Activated CD4-positive, alpha-beta T cell treated with anti-CD3 and anti-CD28 coated beads for 24 hours (primary cell): ENCODE data around the gene S100A10.

Experiments used
- DNase-seq, 2 donors: peaks; one replicate each; pipeline ENCODE4 v3.0.0-alpha.2; 2020; ENCODE audit warnings: low read depth in 2 of 2

Gene S100A10

GRCh38 chr1:151964510-151964909 is 29.1 kb downstream of the S100A10 start:
- DNase-seq = no peak

GRCh38 chr1:151963288-151963687 is 30.4 kb downstream of the S100A10 start:
- no peak for DNase-seq

GRCh38 chr1:151961833-151962232 is 31.8 kb downstream of the S100A10 start:
- DNase-seq = no peak

DNA sequence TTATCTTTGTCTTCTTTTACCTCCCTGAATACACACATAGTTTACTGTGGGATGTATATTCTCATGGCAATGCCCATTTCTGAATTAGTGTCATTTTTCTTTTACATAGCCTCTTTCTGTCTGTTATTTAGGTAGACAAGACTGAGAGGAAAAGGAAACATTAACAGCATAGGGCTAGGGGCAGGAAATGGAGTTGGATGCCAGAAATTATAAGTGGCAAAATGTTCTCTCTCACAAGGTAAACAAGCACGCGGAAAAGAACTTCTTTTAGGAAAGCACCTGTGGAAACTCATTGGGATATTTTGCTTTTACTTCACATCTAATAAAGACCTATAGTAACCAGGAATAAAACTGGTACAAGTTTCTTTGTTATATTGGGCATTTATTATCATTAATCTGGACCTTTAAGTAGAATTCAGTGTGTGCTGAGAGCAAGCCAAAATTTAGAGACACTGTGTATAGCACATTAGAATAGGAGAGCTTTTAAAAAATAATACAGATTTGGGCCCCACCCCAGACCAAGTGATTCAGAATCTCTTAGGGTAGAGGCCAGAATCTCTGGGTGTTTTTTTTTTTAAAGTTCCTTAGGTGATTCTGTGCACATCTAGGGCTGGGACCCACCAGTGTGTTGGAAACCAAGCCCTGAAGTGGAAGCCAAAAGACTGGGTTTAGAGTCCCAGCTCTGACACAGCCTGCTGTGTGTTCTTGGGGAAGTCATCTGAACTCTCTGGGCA is 32.7 kb downstream of the S100A10 start:
- DNase-seq = no peak

DNA sequence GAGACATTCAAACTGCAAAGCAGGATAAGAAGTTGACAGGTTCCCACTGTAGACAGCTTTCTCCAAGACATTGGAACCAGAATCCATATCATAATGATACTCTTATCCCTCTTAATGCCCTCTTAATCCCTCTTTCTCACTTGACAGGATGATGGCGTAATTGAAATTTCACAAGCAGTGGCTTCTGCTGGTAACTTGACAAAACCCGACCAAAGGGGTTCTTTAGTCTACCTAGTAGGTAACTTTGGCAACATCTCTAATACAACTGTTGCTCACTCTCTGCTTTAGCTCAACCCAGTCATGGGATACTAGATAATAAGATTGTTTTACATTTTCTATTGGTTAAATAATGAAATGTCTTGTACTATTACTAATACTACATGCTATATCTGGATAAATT is 34.7 kb downstream of the S100A10 start:
- DNase-seq = no peak

DNA sequence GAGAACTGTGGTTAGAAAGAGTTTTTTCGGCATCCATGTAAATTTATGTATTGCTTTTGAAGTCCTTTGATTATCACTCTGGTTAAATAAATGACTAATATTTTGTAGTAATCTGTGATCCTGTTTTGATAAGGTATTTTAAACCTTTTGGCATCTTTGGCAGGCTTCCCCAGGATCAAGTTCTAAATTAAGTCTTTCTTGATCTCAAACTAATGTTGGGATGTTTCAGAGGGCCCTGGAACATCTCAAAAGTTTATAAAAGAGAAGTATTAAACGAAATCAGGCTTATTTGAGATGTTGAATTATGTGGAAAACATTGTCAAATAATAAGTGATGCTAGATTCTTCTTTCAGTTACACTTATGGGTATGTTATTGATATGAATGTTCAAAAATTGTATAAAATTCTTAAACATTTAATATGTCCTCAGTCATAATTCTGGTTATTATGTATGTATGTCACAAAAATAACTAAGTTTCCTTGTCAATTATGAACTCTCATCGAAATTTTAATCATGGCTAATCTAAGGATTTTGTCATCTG is 36.6 kb downstream of the S100A10 start:
- DNase-seq = no peak

DNA sequence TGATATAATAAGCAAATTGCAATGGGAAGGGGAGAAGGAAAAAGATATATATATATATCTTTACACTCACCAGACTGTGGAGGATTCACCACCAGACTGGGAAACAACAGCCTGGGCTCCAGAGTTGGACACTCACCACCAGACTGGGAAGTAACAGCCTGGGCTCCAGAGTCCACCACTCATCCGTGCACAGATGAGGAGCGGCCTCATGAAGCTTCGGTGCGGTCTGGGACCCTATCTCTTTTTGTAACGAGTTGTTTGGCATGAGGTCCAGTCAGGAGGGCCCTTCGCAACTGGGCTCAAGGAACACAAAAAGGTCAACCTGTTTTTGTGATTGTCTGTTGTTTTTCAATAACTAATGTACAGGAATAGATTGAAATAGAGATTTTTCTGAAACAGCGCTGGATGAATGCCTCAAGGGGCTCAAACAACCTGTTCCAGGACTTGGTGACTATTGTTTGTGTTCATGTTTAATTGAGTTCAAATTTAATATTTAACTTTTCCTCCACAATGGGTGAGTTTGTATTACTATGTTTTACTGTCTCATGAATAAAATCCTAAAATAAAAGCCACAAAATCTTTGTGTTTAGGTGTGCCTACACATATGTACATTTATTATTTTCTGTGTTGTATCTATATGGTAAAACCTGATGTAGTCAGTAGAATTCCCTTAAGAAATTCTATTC is 40.1 kb downstream of the S100A10 start:
- DNase-seq = no peak

GRCh38 chr1:151952811-151953210 is 40.8 kb downstream of the S100A10 start:
- DNase-seq = no peak

- no peak for DNase-seq
These were observed 44.1 kb downstream of the S100A10 start for GRCh38 chr1:151949371-151950193.

DNA sequence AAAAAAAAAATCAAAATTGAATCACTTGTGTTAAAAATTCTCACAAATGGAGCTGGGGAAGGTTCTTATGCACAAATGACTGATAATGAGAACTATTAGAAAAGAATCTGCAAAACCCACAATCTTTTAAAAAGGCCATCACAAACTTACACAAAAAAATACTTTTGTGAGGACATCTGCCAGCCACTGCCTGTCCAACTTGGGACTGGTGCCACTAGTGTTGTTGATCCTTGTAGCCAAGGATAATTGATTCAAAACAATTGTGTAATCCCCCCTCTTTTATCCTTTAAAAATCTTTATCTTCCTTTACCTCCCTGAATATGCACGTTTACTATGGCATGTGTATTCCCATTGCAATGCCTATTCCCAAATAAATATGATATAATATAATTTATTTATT is 45.2 kb downstream of the S100A10 start:
- DNase-seq = no peak

GRCh38 chr1:151947140-151947539 is 46.5 kb downstream of the S100A10 start:
- DNase-seq = no peak

DNA sequence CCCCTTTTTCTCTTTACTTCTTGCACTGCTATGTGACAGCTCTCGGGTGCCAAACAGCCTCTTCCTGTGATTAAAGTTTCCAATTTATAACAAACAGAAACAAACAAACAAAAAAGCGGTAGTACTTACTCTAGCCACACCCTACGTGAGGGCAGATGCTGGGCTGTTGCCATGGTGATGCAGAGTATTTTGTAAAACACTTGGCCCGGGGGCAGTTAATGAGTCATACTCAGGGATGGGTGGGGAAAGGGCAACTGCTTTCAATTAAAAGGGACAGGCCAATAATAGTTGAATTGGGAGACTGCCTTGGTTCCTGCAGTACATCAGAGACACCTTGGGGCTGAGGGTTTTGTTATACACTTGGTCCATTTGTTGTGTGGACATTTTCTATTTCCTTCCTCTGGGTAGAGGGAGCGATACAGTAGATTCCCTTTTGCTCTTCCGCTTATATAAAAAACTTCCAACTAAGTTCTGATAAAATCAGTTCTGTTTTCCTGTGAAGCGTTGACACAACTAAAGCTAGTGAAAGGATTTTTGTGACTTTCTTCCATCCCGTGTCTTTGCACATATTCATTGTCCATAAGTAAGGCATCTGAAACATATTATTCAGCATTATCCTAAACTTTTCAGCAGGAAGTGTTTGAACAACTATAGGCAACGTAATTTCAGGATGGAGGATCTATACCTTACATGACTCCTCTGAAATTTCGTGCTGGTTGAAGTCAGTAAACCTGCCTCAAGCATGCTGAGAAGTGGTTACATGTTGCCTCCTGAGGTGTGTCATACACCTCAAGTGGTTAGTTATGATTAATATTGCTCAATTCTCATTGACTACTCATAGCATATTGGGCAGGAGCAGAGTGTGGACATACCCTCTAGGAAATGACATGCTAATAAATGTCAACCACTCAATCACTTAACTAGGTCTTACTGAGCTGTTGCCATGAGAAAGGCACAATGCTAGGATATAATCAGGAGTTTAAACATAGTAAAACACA is 47.6 kb downstream of the S100A10 start:
- peak; percentile 41 to 45 for DNase-seq

- DNase-seq = no peak
These were observed 48.6 kb downstream of the S100A10 start for GRCh38 chr1:151944857-151945575.

GRCh38 chr1:151944126-151944856 is 49.4 kb downstream of the S100A10 start:
- no peak for DNase-seq

DNA sequence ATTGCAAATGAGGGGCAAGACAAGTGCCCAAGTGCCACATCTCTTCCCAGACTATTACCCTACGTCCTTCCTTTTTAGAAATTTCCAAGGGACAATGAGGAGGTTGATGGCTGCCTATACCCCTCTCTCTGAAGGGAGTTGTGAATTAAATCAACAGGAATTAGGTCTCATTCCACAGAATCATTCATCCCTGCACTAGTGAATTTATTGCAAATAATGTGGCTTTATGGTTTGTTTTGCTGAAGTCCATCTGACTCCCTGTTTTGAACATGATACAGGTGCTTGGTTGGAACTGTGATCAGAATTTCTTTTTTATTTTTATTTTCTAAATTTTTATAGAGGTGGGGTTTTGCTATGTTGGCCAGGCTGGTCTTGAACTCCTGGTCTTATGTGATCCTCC is 50.1 kb downstream of the S100A10 start:
- DNase-seq = no peak

GRCh38 chr1:151942882-151943281 is 50.8 kb downstream of the S100A10 start:
- DNase-seq = no peak

DNA sequence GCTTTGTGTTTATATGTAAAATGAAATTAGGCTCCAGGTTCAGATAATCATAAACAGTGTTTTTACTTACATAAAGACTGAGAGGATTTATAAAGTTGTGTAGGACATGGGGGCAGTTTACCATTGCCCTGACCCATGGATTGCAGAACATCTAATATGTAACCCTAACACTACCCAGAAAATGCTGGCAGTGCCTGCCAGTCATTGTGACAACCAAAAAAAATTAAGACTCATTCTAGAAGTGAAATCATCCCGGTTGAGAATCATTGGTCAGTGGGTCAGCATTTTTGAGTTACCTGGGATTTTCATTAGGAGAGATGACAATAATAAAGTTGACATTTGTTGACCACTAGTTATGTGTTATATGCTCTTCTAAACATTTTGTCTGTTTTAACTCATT is 53.1 kb downstream of the S100A10 start:
- DNase-seq = no peak

DNA sequence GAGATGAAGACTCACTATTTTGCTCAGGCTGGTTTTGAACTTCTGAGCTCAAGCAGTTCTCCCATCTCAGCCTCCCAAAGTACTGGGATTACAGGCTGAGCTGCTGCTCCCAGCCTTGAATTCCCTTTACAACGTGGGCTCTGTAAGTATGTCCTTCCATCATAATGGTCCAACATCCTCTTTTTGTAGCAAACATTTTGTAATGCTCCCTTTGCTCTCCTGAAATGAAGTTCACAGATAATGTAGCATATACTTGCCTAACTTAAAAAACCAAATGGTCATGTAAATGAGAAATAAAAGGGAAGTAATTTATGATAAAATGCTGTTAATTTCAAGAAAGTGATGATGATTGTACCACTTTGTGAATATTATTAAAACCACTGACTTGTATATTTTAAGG is 53.9 kb downstream of the S100A10 start:
- DNase-seq = no peak

DNA sequence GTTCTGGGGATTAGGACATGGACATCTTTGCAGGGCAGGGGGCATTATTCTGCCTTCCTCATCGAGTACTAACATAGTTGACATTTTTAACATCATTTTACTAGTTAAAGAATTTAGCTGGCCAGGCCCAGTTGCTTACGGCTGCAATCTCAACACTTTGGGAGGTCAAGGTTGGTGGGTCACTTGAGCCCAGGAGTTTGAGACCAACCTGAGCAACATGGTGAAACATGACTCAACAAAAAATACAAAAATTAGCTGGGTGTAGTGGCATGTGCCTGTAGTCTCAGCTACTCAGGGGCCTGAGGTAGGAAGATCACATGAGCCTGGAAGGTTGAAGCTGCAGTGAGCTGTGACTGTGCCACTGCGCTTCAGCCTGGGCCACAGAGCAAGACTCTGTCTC is 54.5 kb downstream of the S100A10 start:
- DNase-seq = no peak

- no peak for DNase-seq
These were observed 57.0 kb downstream of the S100A10 start for GRCh38 chr1:151936653-151937052.
